ENCODE data around the gene PTPRN2.

GRCh38 chr7:157886266-157886665 lies 701.4 kb downstream of the PTPRN2 start:
- TF ChIP-seq POLR2A (IDR thresholded peaks at IDR 0.05) (no peak), POLR2AphosphoS5 (IDR thresholded peaks at IDR 0.05) (no peak), CTCF (IDR thresholded peaks at IDR 0.05) (no peak), EP300 (IDR thresholded peaks at IDR 0.05) (no peak)
